Stomach (tissue), 4 donors: ENCODE measurements around the gene DMXL1.

ENCODE experiments used
- CTCF ChIP-seq, 7 experiments: fragments of 450-650 bp in 4 of 7; fragments of 200-600 bp in 3 of 7; sonication (generic) in 3 of 7; IDR thresholded peaks; one replicate each; pipeline ENCODE4 v1.5.1; 2016 to 2019; ENCODE audit warnings: antibody characterized with exemption in 7 of 7, control low read depth in 2 of 7, mild to moderate bottlenecking in 1 of 7
- EP300 ChIP-seq: sonication (generic); formaldehyde crosslinking; IDR thresholded peaks from one replicate; pipeline ENCODE4 v1.6.1; 2017; ENCODE audit warnings: antibody characterized with exemption
- POLR2A ChIP-seq, 4 donors: fragments of 450-650 bp; IDR thresholded peaks; one replicate each; pipeline ENCODE4 v1.6.1; 2016; ENCODE audit warnings: antibody characterized with exemption in 4 of 4, control low read depth in 2 of 4, mild to moderate bottlenecking in 1 of 4, moderate library complexity in 1 of 4
- POLR2AphosphoS5 ChIP-seq, 3 donors: sonication (generic); formaldehyde crosslinking; IDR thresholded peaks; one replicate each; pipeline ENCODE4 v1.6.1; 2016; ENCODE audit warnings: antibody characterized with exemption in 3 of 3

- no peak for TF ChIP-seq CTCF (IDR thresholded peaks at IDR 0.05)
- no peak for TF ChIP-seq POLR2AphosphoS5 (IDR thresholded peaks at IDR 0.05)
- TF ChIP-seq POLR2A (IDR thresholded peaks at IDR 0.05), result no peak
- no peak for TF ChIP-seq EP300
Observed at GRCh38 chr5:119288379-119289033, 217.6 kb downstream of the DMXL1 start.
